ENCODE data around the gene PPP1R16B.
"Not testable (repeated sequence)": the region's sequence is repeated elsewhere in the genome, so short reads cannot be mapped to it uniquely, and the experiment has no call there.

PPP1R16B gene

DNA sequence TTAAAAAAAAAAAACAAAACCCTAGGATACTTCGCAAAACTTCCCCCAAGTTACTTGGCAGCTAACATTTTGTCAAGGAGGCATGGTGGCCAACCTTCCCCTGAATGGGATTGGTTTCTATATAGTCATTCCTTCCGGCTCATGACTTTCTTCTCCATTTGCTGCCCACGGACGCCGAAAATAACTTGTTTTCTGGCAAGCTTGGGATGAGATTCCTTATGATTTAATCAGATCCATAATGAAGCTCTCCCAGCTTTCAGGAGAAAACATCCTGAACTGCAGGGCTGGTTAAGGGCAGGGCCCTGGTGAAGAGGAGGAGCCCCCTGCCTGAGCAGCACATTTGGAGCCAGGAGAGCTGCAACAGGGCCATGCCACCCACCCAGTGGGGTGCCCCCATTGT lies 49.9 kb downstream of the PPP1R16B start:
- DNase-seq, result no peak

DNA sequence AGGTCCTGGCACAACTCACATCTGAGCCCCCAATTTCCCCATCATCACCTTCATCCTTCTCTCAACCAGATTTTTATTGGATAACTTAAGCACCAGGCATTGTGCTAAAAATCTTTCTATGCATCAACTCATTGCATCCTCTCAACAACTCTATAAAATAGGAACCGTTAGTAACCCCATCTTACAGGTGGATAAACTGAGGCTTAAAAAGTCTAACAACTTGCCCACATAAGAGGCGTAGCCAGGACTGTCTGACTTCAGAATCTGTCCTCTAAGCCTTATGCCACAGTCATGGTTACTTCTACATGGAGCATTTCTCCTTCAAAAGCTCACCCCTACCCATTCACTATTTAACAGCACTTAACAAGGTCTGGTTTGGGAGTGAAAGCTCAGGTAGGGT lies 51.1 kb downstream of the PPP1R16B start:
- no peak for DNase-seq

DNA sequence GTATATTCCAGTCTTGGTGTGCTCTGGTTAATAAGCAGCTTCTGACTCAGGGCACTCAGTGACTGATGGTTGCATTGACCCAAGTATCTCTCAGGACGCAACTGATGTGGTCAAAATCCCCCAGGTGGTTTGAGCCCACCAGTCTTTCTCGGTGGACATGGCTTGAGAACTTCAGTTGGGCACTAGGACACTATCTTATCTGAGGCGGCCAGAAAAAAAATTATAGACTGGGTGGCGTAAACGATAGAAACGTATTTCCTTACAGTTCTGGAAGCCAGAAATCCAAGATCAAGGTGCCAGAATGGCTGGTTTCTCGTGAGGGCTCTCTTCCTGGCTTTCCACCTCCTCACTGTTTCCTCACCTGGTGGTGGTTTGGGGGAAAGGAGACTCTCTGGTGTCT lies 52.2 kb downstream of the PPP1R16B start:
- no peak for DNase-seq

DNA sequence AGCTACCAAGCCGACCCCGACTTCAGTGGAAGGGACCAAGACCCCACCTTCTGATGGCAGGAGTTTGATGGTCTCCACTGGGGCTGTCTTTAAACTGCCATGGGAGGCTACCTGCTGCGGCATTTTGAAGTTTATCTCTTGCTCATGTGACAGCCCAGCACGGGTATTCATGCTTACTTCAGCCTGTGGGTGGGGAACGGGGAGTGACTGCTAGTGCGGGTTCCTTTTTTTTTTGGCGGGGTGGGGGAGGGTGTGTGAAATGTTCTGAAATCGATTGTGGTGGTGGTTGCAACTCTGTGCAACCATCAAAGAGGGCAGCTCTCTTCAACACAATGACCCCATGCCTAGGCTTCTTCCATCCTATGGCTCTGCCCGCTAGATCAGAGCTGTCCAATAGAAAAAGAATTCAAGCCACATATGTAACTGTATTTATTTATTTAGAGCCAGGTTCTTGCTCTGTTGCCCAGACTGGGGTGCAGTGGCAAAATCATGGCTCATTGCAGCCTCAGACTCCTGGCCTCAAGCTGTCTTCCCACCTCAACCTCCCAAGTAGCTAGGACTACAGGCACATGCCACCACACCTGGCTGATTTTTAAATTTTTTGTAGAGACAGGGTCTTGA lies 53.7 kb downstream of the PPP1R16B start:
- DNase-seq, result peak; percentile 46 to 58

DNA sequence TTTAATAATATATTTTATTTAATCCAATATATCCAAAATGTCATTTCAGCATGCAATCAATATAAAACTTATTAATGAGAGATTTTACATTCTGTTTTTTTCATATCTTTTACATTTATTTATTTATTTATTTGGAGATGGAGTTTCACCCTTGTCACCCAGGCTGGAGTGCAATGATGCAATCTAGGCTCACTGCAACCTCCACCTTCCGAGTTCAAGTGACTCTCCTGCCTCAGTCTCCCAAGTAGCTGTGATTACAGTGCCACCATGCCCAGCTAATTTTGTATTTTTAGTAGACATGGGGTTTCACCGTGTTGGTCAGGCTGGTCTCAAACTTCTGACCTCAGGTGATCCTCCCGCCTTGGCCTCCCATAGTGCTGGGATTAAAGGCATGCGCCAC lies 54.4 kb downstream of the PPP1R16B start:
- not testable (repeated sequence) for DNase-seq

DNA sequence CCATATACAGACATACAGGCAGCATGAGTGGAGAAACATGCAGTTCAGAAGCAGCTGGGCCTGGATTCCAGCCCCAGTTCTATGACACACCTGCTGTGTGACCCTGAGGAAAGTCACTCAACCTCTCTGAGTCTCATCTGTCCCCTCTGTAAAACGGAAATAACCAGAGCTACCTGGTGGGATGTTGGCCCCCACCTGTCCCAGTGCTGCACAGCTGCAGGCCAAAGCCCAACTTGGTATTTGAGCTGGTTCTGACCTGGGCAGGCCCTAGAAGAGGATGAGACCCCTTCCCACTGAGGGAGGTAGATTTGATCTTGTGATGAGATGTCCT lies 55.5 kb downstream of the PPP1R16B start:
- DNase-seq, result no peak

DNA sequence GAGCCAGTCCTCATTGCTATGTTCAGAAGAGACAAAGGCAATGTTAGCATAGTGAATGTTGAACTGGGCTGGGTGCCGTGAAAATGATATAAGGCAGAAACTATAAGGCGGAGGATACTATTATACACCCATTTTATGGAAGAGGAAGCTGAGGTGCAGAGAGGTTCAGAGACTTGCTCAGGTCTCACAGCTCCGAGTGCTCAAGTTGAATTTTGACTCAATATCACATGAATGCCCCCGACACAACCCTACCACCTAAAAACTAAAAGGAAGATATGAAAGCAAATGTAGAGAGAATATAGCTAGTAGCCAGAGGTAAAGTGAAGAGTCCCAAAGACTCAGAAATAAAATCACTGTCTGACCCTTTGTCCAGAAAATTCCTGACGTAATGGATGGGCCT lies 56.7 kb downstream of the PPP1R16B start:
- DNase-seq, result no peak

DNA sequence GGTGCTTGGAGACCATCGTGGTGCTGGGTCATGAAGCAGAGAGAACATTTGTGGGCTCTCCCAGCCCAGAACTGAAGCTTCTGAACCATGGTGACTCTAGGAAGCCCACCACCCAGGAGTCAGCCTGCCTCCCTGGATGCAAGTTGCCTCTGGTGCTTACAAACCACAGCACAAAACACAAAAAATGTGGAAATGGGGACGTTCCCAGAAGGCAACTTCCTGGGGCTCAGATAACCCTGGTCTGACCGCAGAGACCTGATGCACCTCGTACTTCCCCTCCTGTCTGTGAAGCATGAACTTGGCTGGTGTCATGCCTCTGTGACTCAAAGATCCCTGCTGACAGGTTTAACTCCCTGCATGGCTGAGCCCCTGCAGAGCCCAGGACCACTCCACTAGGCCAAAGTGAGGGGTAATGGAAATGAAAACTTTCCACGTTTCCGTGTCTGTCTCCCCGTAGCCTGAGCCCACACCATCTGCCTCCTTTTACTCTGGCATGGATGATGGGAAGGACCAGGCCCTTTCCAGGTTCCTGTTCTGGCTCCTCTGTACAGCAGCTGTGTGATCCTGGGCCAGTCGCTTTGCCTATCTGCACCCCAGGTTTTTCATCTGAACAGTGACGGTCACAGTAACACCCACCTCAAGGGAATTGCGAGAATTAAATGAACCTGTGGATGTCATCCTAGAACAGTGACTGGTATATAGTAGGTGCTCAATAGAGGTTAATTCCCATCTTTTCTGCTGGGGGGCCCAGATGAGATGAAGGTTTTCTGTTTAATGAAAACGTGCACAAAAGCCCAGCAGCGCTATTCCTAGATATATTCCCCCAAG lies 57.7 kb downstream of the PPP1R16B start:
- DNase-seq, result peak; percentile 66 to 69

DNA sequence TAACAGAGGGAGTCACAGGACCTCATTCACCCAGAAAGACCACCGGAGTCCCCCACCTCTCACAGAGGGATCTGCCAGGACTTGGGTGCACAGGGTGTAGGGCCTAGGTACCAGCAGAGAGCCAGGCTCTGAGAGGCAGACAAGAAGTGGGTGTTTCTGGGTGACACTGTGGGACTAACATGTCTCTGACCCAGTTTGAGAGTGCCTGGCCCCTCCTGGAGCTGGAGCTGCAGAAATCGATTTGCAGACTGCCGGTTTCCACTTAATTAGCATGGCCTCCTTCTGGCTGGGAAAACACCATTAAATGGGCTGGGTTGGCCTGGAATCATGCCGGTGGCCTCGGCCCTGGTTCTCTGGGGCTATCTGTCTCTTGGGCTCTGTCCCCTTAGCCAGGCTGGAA lies 59.2 kb downstream of the PPP1R16B start:
- DNase-seq, result no peak

DNA sequence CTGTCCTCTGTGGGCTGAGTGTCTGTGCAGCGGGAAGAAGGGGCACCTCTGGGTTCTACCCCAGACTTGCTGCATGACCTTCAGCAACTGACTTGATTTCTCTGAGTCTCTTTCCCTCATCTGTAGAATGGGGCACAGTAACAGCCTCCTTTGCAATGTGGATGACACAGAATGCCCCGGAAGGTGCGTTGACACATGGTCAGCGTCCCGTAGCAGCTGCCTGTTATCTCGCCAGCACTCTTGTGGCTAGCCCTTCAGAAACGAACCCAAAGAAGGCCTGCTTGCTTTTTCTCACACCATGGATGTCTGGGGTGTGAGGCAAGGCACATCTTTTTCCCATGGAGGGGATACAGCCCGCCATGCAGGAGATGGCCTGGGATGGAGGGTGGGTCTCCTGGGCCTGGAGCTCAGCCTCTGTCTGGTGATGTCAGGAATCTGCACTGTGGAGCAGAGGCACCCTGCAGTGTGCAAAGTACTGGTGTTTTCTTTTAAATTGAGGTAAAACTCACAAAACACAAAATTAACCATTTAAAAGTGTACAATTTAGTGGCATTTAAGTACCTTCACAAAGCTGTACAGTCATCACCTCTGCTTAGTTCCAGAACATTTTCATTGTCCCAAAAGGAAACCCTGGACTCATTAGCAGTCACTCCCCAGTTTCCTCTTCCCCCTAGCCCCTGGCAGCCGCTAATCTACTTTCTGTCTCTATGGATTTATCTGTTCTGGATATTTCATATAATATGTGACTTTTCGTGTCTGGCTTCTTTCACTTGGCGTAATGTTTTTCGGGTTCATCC lies 61.0 kb downstream of the PPP1R16B start:
- DNase-seq, result no peak

DNA sequence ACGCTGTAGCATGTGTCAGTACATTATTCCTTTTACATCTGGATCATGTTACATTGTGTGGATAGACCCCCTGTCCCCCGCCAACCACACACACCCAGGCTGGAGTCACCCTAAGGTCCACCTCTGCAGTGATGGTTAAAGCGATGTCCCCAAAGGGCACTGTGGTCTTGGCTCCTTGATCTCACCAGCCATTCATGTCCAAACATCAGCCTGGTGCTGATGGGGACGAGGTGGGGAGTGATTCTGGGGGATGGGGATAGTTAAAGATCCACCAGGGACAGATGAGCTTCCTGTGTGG lies 61.5 kb downstream of the PPP1R16B start:
- DNase-seq, result no peak

DNA sequence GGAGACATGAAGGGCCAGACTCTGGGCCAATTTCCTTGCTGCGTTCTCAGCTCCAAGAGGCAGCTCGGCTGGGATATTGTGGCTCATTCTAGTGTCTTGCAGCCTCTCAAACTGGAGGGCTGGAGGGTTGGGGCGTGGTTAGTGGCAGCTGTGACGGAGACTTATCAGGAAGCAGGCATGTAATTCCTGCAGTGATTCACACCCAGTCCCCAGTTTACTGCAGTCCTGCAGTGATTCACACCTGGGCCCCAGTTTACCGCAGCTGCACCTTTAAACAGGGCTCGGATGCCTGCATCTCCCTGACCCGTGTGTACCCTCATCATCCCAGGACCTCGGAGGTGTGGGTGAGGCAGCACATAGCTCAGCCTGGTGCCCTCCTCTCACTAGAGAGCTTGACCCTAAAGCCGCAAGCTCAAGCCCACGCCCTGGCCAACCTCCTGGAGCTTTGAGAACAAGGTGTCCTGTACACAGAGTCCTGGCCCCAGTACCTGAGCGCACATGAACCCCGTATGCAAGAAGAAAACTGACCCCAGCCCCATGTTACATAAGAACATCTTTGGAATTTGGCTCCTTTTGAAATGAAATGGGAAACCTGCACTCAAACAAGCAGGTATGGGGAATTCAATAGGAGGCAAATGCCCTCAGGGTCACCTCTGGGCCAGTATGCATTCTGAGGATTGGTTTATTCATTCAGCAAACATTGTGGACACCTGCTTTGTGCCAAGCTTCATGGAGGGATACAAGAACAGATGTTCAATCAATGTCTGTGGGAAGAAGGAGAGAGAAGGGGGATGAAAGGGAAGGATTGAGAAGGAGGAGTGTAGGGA lies 65.4 kb downstream of the PPP1R16B start:
- DNase-seq, result peak in 1 of 2 donors; percentile 23

DNA sequence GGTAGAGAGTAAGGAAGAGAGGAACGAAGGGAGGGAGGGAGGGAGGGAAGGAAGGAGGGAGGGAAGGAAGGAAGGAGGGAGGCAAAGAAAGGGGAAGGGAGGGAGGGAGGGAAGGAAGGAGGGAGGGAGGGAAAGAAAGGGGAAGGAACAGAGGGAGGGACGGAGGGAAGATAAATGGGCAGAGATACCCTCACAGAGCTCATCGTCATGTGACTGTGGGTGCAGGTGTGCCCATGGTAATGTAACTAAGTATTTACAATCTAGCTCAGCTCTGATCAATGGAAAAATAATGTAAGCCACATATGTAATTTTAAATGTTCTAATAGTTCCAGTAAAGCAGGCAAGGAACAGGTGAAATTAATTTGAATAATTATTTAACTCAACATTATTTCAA lies 66.1 kb downstream of the PPP1R16B start:
- no peak for DNase-seq

DNA sequence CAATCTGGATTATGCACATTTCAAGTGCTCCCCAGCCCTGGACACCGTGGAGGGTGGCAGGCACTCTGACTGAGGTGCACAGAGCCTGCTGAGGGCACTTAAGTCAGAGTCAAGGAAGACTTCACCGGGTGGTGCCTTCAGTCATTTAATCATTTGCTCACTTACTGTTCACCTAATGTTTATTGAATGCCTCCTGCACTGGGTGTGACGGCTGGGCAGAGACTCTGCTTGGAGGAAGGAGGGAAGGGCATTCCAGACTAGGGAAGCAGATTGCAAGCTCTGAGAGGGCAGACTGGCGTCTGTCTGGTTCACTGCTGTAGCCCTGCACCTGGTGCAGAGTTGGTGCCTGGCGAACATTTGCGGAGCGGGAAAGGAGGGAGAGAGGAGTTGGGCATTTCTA lies 66.5 kb downstream of the PPP1R16B start:
- no peak for DNase-seq

DNA sequence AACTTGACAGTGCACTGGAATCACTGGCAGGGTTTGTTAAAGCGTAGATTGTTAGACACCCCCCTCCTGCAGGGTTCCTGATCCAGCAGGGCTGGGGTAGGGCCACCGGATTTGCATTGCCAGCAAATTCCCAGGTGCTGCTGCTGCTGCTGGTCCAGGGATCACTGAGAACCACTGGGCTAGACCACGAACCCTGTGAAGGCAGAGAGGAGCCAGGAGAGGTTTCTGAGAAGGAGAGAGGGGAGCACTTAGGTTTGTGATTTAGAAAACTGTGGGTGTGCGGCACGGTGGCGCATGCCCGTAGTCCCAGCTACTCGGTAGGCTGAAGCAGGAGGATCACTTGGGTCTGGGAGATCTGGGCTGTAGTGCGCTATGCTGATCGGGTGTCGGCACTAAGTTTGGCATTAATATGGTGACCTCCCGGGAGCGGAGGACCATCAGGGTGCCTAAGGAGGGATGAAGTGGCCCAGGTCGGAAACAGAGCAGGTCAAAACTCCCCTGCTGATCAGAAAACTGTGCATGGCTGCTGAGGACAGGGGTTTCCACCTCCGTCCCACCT lies 67.1 kb downstream of the PPP1R16B start:
- DNase-seq, result no peak

DNA sequence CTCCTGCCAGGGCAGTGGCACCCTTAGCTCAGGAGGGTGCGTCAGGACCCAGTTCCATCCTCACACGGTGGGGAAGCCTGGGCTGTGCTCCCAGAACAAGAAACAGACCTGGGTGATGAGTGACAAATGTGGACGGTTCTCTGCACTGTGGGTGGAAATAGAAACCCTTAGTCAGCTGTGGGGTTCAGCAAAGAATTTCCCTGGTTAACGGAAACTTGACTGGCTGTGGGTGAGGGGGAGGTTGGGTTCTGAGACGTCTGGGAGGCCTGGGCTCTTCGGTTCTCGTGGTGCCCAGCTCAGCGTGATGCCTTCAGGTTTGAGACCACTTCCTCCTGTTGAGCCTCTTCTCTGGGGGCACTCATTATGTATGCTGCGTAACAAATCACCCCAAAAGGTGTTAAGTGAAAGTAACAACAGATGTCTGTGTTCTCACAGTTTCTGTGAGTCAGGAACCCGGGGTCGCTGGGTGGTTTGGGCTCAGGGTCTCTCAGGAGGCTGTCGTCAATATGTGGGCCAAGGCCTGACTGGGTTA lies 67.6 kb downstream of the PPP1R16B start:
- peak; percentile 82 for DNase-seq

DNA sequence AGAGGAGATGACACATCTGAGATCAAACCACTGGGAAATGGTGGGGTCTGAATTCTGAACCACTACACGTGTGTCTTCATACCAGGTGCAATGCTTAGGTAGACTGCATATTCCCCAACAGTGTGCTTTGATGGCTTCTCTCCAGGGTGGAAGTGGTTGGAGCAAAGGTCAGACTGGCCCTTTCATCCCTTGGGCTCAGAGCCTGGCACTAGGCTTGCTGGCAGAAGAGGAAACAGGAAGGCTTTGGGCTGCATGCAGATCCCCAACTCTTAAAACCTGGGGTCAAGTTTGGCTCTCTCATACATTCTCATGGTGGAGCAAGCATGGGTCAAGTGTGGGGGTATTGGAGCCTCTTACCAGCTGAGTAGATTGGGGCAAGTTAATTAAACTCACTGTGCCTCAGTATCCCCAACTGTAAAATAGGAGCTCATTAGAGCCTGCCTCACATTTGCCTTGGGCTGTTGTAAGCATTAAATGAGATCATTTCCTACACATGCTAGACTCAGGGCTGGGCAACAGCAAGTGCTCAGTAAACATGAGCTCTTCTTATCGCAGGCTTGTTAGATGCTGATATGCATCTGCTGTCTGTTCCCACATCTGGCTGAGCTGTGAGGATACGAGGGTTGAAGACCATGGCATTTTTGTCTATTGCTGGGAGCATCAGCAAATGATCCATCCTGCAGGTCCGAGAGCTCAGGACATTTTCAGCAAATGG lies 69.1 kb downstream of the PPP1R16B start:
- DNase-seq, result peak; percentile 32 to 57

DNA sequence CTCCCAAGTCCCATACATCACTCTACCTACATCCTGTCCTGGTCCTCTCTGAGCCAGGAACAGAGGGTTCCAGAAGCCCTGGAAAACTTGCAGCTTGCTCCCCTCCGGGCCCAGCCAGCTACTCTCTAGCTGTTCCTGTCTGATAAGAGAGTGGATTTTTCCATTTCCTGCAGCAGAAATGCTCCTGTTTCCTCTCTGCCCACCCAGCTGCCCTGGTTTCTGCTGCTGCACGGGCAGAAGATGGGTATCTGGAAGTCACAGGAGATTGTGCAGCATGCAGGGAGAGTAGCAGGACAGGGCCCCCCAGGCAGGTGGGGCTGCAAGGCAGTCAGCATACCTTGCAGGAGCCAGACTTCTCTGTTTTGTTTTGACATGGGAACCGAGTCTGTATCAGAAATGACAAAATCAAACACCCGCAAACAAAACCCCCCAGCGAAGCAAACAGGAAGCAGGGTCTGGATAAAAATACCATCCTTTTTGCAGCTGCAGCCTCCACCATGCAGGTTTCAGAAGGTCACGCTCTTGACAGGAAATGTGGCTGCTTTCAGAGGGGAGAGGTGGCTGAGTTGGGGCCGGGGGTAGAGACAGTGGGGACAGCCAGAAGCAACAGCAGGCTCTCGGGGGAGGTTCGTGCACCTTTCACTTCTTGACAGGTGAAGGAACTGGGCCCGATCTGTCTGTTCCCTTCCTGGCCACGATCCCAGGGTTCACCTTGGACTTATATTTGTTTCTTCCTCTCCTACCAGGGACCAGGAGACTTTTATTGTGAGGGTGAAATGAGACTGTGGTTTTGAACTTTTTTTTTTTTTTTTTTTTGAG lies 69.9 kb downstream of the PPP1R16B start:
- peak; percentile 80 to 83 for DNase-seq

DNA sequence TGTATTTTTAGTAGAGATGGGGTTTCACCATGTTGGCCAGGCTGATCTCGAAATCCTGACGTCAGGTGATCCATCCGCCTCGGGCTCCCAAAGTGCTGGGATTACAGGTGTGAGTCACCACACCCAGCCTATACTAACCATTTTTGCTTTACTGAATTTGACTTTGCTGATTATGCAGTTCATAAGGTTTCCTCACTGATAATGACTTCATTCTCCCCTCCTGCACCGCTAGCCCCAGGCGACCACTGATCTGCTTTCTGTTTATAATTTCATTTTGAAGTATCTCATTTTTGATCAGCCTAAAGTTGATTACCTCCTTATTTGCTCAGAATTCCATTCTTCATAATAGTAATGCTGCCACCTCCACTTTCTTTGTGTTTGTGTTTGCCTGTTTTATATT lies 72.0 kb downstream of the PPP1R16B start:
- DNase-seq, result no peak

DNA sequence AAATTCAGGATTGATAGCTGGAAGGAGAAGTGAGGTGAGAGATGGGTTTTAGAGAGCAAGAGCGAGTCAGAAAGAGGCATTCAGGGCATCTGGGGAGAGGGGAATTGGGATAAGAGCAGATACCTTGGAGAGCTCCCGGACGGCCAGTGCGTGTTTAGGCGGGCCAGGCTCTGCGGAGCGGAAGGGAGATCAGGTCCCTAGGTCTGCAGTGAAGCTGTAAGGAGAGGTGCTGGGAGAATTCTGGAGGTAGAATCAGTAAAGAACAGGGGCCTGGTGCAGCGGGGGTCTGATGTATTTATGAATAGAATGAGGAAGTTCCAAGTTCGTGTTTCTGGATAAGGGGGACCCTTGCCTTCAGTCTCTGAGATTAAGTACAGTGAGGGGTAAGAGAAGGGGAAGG lies 73.4 kb downstream of the PPP1R16B start:
- DNase-seq, result no peak
